GM12873 (cell line): ENCODE data around the gene BRPF3.
A peak's percentile ranks its signal among the peaks of the same experiment; 100 is the strongest.

Experiments used
- TF ChIP-seq, protein P1 (sequence below): IDR thresholded peaks from 2 replicates; pipeline ENCODE4 v1.5.1; 2012; ENCODE audit warnings: low read depth, mild to moderate bottlenecking, moderate library complexity, low read length, control low read depth; ENCODE audit not compliant: insufficient read depth; ENCODE audit errors: missing control alignments

BRPF3 gene

DNA sequence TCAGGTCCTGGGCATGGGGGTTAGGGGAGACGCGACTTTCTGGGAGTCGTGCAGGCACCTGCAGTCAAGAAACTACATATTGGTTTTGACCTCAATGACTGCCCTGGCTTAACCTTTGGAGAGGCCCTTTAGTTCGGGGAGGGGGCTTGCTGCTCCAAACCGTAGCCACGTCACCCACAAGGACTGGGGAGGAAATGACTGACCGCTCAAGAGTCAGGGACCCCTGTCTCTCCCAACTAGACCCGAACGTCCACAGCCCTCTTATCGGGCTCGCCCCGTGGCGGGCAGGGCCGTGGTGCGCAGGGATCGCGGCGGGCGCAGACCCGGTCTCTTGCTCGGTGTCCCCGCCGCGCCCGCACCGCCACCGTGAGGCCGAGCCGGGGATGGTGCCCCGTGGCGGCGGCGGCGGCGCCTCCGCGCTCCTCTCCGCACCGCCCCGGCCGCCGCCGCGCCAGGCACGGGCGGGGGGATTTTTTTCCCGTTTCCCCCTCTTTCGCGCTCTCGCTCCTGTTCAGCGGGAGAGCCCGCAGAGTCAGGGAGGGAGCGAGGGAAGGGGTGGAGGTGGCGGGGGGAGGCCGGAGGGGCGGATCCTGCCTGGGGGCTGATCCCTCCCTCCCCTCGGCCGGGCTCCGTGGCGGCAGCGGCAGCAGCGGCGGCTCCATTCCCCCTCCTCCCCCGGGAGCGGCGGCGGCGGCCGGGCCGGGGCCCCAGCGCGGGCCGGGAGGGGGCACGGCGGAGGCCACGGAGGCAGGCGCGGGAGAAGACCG lies at the start of gene BRPF3:
Gene BRPF3 (plus strand): TSS at position 632 of the 767 bp plus-strand sequence. CDS start 3,579 bp downstream, outside the sequence.
- TF ChIP-seq, protein P1, sequence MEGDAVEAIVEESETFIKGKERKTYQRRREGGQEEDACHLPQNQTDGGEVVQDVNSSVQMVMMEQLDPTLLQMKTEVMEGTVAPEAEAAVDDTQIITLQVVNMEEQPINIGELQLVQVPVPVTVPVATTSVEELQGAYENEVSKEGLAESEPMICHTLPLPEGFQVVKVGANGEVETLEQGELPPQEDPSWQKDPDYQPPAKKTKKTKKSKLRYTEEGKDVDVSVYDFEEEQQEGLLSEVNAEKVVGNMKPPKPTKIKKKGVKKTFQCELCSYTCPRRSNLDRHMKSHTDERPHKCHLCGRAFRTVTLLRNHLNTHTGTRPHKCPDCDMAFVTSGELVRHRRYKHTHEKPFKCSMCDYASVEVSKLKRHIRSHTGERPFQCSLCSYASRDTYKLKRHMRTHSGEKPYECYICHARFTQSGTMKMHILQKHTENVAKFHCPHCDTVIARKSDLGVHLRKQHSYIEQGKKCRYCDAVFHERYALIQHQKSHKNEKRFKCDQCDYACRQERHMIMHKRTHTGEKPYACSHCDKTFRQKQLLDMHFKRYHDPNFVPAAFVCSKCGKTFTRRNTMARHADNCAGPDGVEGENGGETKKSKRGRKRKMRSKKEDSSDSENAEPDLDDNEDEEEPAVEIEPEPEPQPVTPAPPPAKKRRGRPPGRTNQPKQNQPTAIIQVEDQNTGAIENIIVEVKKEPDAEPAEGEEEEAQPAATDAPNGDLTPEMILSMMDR: peak; percentile 61

DNA sequence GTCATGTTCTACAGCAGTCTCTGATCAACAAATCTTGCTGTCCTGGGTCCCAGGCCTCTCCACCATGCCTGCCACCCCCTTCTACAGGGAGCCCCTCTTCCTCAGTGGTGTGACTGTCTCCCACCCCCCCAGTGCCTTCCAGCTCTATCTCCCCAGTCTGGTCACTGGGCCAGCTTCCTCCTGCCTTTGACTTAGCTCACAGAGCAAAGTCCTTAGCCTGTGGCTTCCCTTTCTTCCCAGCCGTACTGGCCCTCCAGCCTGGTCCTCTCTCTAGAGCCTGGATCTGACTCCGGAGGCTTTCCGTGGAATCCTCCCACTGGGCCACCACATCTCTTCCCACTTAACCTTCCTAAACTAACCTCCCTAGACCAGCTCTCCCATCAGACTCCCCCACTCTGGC lies 49.2 kb upstream of the BRPF3 start:
- TF ChIP-seq, protein P1: no peak

DNA sequence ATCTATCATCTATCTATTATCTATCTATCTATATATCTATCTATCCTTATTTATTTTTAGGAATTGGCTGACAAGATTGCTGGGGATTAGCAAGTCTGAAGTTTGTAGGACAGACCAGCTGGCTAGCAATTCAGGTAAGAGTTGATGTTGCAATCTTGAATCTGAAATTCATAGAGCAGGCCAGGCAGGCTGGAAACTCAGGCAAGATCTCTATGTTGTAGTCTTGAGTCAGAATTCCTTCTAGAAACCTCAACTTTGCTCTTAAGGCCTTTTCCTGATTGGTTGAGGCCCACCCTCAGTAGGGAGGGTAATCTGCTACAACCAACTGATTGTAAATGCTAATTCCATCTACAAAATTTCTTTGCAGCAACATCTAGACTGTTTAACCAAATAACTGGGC lies 47.1 kb upstream of the BRPF3 start:
- TF ChIP-seq, protein P1: no peak

GRCh38 chr6:36150283-36150682 lies 46.3 kb upstream of the BRPF3 start:
- TF ChIP-seq, protein P1: no peak

DNA sequence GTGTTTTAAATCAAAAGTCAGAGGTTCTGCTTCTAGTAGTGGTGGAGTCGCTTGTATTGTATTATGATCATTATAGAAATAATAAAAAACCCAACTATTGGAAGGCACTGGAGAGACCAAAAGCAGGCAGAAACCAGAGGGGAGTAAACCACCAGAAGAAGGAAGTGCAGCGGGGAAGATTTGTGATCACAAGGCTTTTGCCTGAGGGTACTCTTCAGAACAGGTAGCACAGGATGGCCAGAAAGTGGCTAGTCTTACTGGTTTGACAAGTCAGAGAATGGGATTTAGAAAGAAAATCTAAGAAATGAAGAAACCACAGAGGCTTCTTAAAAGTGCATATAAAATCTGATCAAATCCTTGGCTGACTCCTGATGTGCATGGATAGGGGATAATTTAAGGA lies 42.3 kb upstream of the BRPF3 start:
- TF ChIP-seq, protein P1: no peak

DNA sequence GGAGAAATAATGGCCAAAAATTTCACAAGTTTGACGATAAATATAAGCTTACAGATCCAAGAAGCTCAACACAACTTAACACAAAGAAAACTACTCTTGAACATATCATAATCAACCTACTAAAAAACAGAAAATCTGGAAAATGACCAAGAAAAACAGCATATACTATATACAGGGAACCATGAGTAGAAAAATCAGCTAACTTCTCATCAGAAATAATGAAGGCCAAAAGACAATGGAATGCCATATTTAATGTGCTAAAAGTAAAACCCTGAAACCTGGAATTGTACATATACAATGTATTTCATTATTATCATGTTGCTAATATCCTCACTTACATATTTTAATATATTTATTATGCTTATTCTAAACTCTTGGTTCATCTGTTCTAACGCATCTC lies 40.9 kb upstream of the BRPF3 start:
- TF ChIP-seq, protein P1: no peak

- TF ChIP-seq, protein P1: no peak
Measured at GRCh38 chr6:36160147-36160760, 36.3 kb upstream of the BRPF3 start.
